Prostate gland (tissue), 2 donors: ENCODE data around the gene UMPS.

Source experiments
- CTCF ChIP-seq, 4 experiments: fragments of 200-600 bp in 2 of 4; fragments of 450-650 bp in 2 of 4; sonication (generic) in 2 of 4; IDR thresholded peaks; 1 replicate in 3 of 4; 2 replicates in 1 of 4; pipeline ENCODE4 v1.5.1; 2016 to 2019; ENCODE audit warnings: antibody characterized with exemption in 4 of 4, mild to moderate bottlenecking in 2 of 4, moderate library complexity in 2 of 4
- POLR2A ChIP-seq: fragments of 450-650 bp; IDR thresholded peaks from one replicate; pipeline ENCODE4 v1.6.1; 2016; ENCODE audit warnings: antibody characterized with exemption, mild to moderate bottlenecking
- POLR2AphosphoS5 ChIP-seq: sonication (generic); formaldehyde crosslinking; IDR thresholded peaks from one replicate; pipeline ENCODE4 v1.6.1; 2017; ENCODE audit warnings: antibody characterized with exemption

- TF ChIP-seq POLR2A (no peak), CTCF (IDR thresholded peaks at IDR 0.05) (no peak), POLR2AphosphoS5 (no peak)
Observed at GRCh38 chr3:124751501-124751900, 21.2 kb downstream of the UMPS start.
